Measurements from ENCODE around the gene MSI2. TPM values are rescaled to one million over a fixed set of nuclear protein-coding genes. Genes with fewer than 3 reads are reported as not detected.

The MSI2 gene
- total and polyA plus RNA-seq, 2 donors (not counting 3 experiments of a cell fraction or from before 2014, with no cell fraction given), result 20.9 to 59.3 TPM

DNA sequence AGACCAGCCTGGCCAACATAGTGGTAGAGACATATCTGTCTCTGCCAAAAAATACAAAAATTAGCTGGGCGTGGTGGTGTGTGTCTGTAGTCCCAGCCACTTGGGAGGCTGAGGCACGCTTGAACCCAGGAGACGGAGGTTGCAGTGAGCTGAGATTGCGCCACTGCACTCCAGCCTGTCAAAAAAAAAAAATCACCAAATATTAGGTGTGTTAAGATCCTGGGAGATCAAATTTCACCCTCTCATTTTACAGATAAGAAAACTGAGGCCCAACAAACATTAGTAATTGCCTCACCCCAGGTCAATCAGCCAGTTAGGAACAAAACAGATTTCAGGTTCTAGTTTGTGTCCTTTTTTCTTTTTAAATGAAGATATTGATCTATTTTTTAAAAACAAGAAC, 116.7 kb downstream of the MSI2 start:
- no peaks in the 10 kb centered on the region for H4K20me1 ChIP-seq (replicated peaks; ENCODE audit: control insufficient read depth, extremely low read depth, insufficient read depth, low read length)
- H3K79me2 ChIP-seq (ENCODE audit: control insufficient read depth, insufficient read depth, low read length), result no peaks in the 10 kb centered on the region
- CTCF ChIA-PET, result interaction anchor here (2.1 kb wide), 1 partner anchor 8 kb away, joined by 5 read pairs; no protein-coding TSS in a partner anchor
- no peak overlapping the region for H3K4me2 ChIP-seq (ENCODE audit: insufficient read depth, low read length)
- H3K9me1 ChIP-seq (replicated peaks; ENCODE audit: control insufficient read depth, extremely low read depth, insufficient read depth, low read length), result no peaks in the 10 kb centered on the region
- no peaks in the 10 kb centered on the region for H3K36me3 ChIP-seq (ENCODE audit: control insufficient read depth in 2 of 2, extremely low read depth in 1 of 2, insufficient read depth in 2 of 2, low read length in 2 of 2)
- H3K27ac ChIP-seq (ENCODE audit: insufficient read depth, low read depth, low read length), result no peak overlapping the region
- intact Hi-C loops (cut with micrococcal nuclease), result no loop called here
- H2AFZ ChIP-seq (ENCODE audit: low read depth, low read length), result no peak overlapping the region
- no peak overlapping the region for H3K4me3 ChIP-seq (replicated peaks in 1 of 3; ENCODE audit: insufficient read depth in 1 of 3, low read depth in 1 of 3, low read length in 3 of 3)
- no peak overlapping the region for H3K9ac ChIP-seq (replicated peaks; ENCODE audit: extremely low read depth, insufficient read depth, low read length)
- dilution Hi-C loops (cut with MboI; ENCODE audit: extremely low pct_ligation_motif_present, low sequenced_read_pairs), result no loop called here
- POLR2A ChIA-PET, result no interaction called here
- no peak for FAIRE-seq
- no peaks in the 10 kb centered on the region for H3K27me3 ChIP-seq (ENCODE audit: control insufficient read depth in 2 of 2, insufficient read depth in 2 of 2, low read length in 2 of 2)
- peaks cover 5% of the 10 kb centered on the region for H3K4me1 ChIP-seq (ENCODE audit: control insufficient read depth, extremely low read depth, insufficient read depth, low read length)
- no peak for DNase-seq (ENCODE audit: low read depth, low spot score)
- TF ChIP-seq POLR2A (IDR thresholded peaks at IDR 0.05; ENCODE audit: low read depth, low read length) (no peak), EZH2 (IDR thresholded peaks at IDR 0.05; ENCODE audit: borderline replicate concordance, low read depth, low read length, severe bottlenecking) (no peak), FOS (IDR thresholded peaks at IDR 0.05; ENCODE audit: borderline replicate concordance, insufficient read depth, low read length) (no peak), MYC (IDR thresholded peaks at IDR 0.05; ENCODE audit: low read depth, low read length) (no peak), JUN (IDR thresholded peaks at IDR 0.05; ENCODE audit: borderline replicate concordance, insufficient read depth, insufficient read length, low read depth) (no peak), GATA2 (IDR thresholded peaks at IDR 0.05; ENCODE audit: insufficient read depth, insufficient read length, low read depth, low read length) (no peak), POLR2AphosphoS5 (IDR thresholded peaks at IDR 0.05; ENCODE audit: insufficient read depth, low read depth, low read length) (no peak)
- TF ChIP-seq, protein P1, sequence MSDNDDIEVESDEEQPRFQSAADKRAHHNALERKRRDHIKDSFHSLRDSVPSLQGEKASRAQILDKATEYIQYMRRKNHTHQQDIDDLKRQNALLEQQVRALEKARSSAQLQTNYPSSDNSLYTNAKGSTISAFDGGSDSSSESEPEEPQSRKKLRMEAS (IDR thresholded peaks at IDR 0.05; ENCODE audit: insufficient read depth, insufficient read length), result no peak
- TF ChIP-seq, protein P2, sequence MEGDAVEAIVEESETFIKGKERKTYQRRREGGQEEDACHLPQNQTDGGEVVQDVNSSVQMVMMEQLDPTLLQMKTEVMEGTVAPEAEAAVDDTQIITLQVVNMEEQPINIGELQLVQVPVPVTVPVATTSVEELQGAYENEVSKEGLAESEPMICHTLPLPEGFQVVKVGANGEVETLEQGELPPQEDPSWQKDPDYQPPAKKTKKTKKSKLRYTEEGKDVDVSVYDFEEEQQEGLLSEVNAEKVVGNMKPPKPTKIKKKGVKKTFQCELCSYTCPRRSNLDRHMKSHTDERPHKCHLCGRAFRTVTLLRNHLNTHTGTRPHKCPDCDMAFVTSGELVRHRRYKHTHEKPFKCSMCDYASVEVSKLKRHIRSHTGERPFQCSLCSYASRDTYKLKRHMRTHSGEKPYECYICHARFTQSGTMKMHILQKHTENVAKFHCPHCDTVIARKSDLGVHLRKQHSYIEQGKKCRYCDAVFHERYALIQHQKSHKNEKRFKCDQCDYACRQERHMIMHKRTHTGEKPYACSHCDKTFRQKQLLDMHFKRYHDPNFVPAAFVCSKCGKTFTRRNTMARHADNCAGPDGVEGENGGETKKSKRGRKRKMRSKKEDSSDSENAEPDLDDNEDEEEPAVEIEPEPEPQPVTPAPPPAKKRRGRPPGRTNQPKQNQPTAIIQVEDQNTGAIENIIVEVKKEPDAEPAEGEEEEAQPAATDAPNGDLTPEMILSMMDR (IDR thresholded peaks at IDR 0.05; ENCODE audit: extremely low read depth in 1 of 2, insufficient read depth in 1 of 2, low read depth in 1 of 2, low read length in 2 of 2), result no peak
- BruUV-seq (replicated peaks), result no TSS peak
- H3K9me3 ChIP-seq (replicated peaks; ENCODE audit: control insufficient read depth, insufficient read depth, low read length), result no peaks in the 10 kb centered on the region

All from endothelial cell of umbilical vein (primary cell).